HEK293 (cell line): ENCODE results near the gene ZNF652.

Experiments
- CTCF ChIA-PET: fragments of 350-600 bp; formaldehyde crosslinking; extraction: SDS; loops from one replicate; lab custom pipeline; 2021; ENCODE audit warnings: antibody characterized with exemption; lab: Yijun Ruan, JAX
- POLR2A ChIA-PET: fragments of 300-600 bp; formaldehyde crosslinking; extraction: SDS; loops from one replicate; lab custom pipeline; 2020; ENCODE audit warnings: antibody characterized with exemption, inconsistent platforms; lab: Yijun Ruan, JAX
- H3K27ac ChIP-seq: fragments of 200-500 bp; sonication (Bioruptor generic); 2 replicates; pipeline ENCODE4 v1.5.1; 2014; ENCODE audit warnings: low read depth, low read length, control low read depth, inconsistent platforms; ENCODE audit errors: extremely low read depth
- H3K36me3 ChIP-seq, 2 experiments: fragments of 200-500 bp in 1 of 2; sonication (Bioruptor generic) in 1 of 2; 1 replicate in 1 of 2; 2 replicates in 1 of 2; pipeline ENCODE4 v1.5.1; 2014 to 2017; ENCODE audit warnings: inconsistent platforms in 2 of 2, low read length in 2 of 2; ENCODE audit not compliant: control insufficient read depth in 2 of 2, insufficient read depth in 1 of 2
- H3K4me1 ChIP-seq: fragments of 200-500 bp; sonication (Bioruptor generic); 2 replicates; pipeline ENCODE4 v1.5.1; 2014; ENCODE audit warnings: mild to moderate bottlenecking, low read length, inconsistent platforms; ENCODE audit not compliant: control insufficient read depth, insufficient read depth
- H3K4me3 ChIP-seq: 2 replicates; pipeline ENCODE4 v1.5.1; 2011; ENCODE audit warnings: low read depth, mild to moderate bottlenecking, control low read depth, low read length, moderate library complexity
- H3K9me3 ChIP-seq: fragments of 200-500 bp; sonication (Bioruptor generic); 2 replicates; pipeline ENCODE4 v1.5.1; 2014; ENCODE audit warnings: low read depth, low read length, inconsistent platforms; ENCODE audit not compliant: control insufficient read depth, insufficient read depth
- SCRT2 ChIP-seq: fragments of 450-650 bp; formaldehyde crosslinking; IDR thresholded peaks from 2 replicates; pipeline ENCODE4 v1.5.1; 2016; ENCODE audit warnings: missing biosample characterization, missing genetic modification characterization
- YY1 ChIP-seq: fragments of 450-650 bp; formaldehyde crosslinking; IDR thresholded peaks from 2 replicates; pipeline ENCODE4 v1.5.1; 2018; ENCODE audit warnings: missing biosample characterization, missing genetic modification characterization
- ZBTB11 ChIP-seq: fragments of 450-650 bp; formaldehyde crosslinking; conservative IDR thresholded peaks from 2 replicates; pipeline ENCODE4 v1.5.1; 2016; ENCODE audit warnings: low read depth, missing biosample characterization, missing genetic modification characterization
- ZBTB17 ChIP-seq: fragments of 450-650 bp; formaldehyde crosslinking; IDR thresholded peaks from 2 replicates; pipeline ENCODE4 v1.5.1; 2016; ENCODE audit warnings: missing biosample characterization, missing genetic modification characterization
- ZBTB49 ChIP-seq: fragments of 450-650 bp; formaldehyde crosslinking; IDR thresholded peaks from 2 replicates; pipeline ENCODE4 v1.5.1; 2016; ENCODE audit warnings: missing biosample characterization, missing genetic modification characterization, low read depth
- ZNF202 ChIP-seq: fragments of 450-650 bp; formaldehyde crosslinking; IDR thresholded peaks from 2 replicates; pipeline ENCODE4 v1.5.1; 2016; ENCODE audit warnings: missing biosample characterization, missing genetic modification characterization, borderline replicate concordance
- ZNF302 ChIP-seq: fragments of 450-650 bp; formaldehyde crosslinking; IDR thresholded peaks from 2 replicates; pipeline ENCODE4 v1.5.1; 2016; ENCODE audit warnings: missing biosample characterization, missing genetic modification characterization, low read depth
- ZNF366 ChIP-seq: fragments of 450-650 bp; formaldehyde crosslinking; conservative IDR thresholded peaks from 2 replicates; pipeline ENCODE4 v1.5.1; 2016; ENCODE audit warnings: missing biosample characterization, missing genetic modification characterization
- ZNF37A ChIP-seq: fragments of 450-650 bp; IDR thresholded peaks from 2 replicates; pipeline ENCODE4 v1.5.1; 2018; ENCODE audit warnings: missing biosample characterization, missing genetic modification characterization
- ZNF423 ChIP-seq: fragments of 450-650 bp; formaldehyde crosslinking; IDR thresholded peaks from 2 replicates; pipeline ENCODE4 v1.5.1; 2016; ENCODE audit warnings: missing biosample characterization, missing genetic modification characterization
- ZNF558 ChIP-seq: fragments of 450-650 bp; formaldehyde crosslinking; IDR thresholded peaks from 2 replicates; pipeline ENCODE4 v1.5.1; 2016; ENCODE audit warnings: missing biosample characterization, missing genetic modification characterization
- ZNF626 ChIP-seq: fragments of 450-650 bp; sonication (Bioruptor Pico); formaldehyde crosslinking; IDR thresholded peaks from 2 replicates; pipeline ENCODE4 v1.5.1; 2018; ENCODE audit warnings: missing biosample characterization, missing genetic modification characterization, inconsistent platforms
- ZNF654 ChIP-seq: fragments of 450-650 bp; formaldehyde crosslinking; IDR thresholded peaks from 2 replicates; pipeline ENCODE4 v1.5.1; 2016; ENCODE audit warnings: low read depth, missing biosample characterization, missing genetic modification characterization
- ZNF664 ChIP-seq: fragments of 450-650 bp; formaldehyde crosslinking; IDR thresholded peaks from 2 replicates; pipeline ENCODE4 v1.5.1; 2016; ENCODE audit warnings: missing biosample characterization, missing genetic modification characterization
- ZNF677 ChIP-seq: fragments of 450-650 bp; IDR thresholded peaks from 2 replicates; pipeline ENCODE4 v1.5.0; 2018; ENCODE audit warnings: missing biosample characterization, mild to moderate bottlenecking, missing genetic modification characterization, moderate library complexity
- ZNF837 ChIP-seq: fragments of 450-650 bp; formaldehyde crosslinking; IDR thresholded peaks from 2 replicates; pipeline ENCODE4 v1.5.1; 2016; ENCODE audit warnings: missing biosample characterization, missing genetic modification characterization
- ZSCAN5A ChIP-seq: fragments of 450-650 bp; formaldehyde crosslinking; IDR thresholded peaks from 2 replicates; pipeline ENCODE4 v1.5.1; 2016; ENCODE audit warnings: missing biosample characterization, missing genetic modification characterization
- ZXDB ChIP-seq: fragments of 450-650 bp; formaldehyde crosslinking; IDR thresholded peaks from 2 replicates; pipeline ENCODE4 v1.5.1; 2016; ENCODE audit warnings: missing biosample characterization, missing genetic modification characterization
- TF ChIP-seq, protein P1 (sequence below): fragments of 450-650 bp; formaldehyde crosslinking; IDR thresholded peaks from 2 replicates; pipeline ENCODE4 v1.5.1; 2017; ENCODE audit warnings: missing biosample characterization, missing genetic modification characterization

Gene ZNF652

GRCh38 chr17:49259663-49260010 is 102.4 kb downstream of the ZNF652 start:
- Histone ChIP-seq H3K36me3 (no peaks in the 10 kb centered on the region), H3K27ac (peak overlapping the region; percentile 63; the same call in 1 of the 2 replicates), H3K4me1 (peaks cover 4% of the 10 kb centered on the region; the same call in 1 of the 2 replicates), H3K4me3 (peak overlapping the region; percentile 44), H3K9me3 (no peaks in the 10 kb centered on the region)
- ChIA-PET CTCF (interaction anchor here (1.0 to 1.7 kb wide), 2 partner anchors 17 to 31 kb away, joined by 4 read pairs; no protein-coding TSS in a partner anchor), POLR2A (interaction anchor here (1.0 to 1.7 kb wide), 4 partner anchors 29 to 159 kb away, joined by 3 to 5 read pairs (median 4); partner anchors contain the start of gene PHOSPHO1)
- TF ChIP-seq ZXDB (tag by site-specific recombination) (0 out of 2 replicates have a peak, but pooled peaks have one; percentile 15), YY1 (tag by site-specific recombination) (no peak), ZNF423 (tag by site-specific recombination) (no peak), ZNF202 (tag by site-specific recombination) (no peak), ZBTB11 (tag by site-specific recombination) (no peak), ZBTB49 (tag by site-specific recombination) (no peak), ZSCAN5A (tag by site-specific recombination) (no peak), ZNF366 (tag by site-specific recombination) (no peak), ZBTB17 (tag by site-specific recombination) (peak; percentile 99), ZNF558 (tag by site-specific recombination) (no peak), ZNF837 (tag by site-specific recombination) (no peak)

DNA sequence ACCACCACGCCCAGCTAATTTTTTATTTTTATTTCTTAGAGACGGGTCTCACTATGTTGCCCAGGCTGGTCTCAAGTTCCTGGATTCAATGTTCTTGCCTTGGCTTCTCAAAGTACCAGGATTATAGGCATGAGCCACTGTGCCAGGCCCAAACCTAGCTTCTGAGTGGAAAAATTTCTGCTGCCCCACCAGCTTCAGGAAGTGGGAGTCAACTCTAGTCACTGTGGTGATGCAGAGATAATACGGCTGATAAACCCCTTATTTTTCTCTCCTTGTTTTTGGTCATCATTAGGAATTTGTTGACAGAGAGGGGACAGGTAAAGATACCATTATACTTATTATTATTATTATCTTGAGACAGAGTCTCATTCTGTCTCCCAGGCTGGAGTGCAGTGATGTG is 103.7 kb downstream of the ZNF652 start:
- POLR2A ChIA-PET: no interaction called here
- CTCF ChIA-PET: interaction anchor here (1.0 kb wide), 1 partner anchor 32 kb away, joined by 6 read pairs; no protein-coding TSS in a partner anchor
- Histone ChIP-seq H3K9me3 (no peaks in the 10 kb centered on the region), H3K4me1 (peaks cover 4% of the 10 kb centered on the region; the same call in 1 of the 2 replicates), H3K4me3 (no peak overlapping the region), H3K36me3 (no peaks in the 10 kb centered on the region), H3K27ac (no peak overlapping the region)
- TF ChIP-seq ZNF654: no peak

GRCh38 chr17:49255125-49255524 is 106.9 kb downstream of the ZNF652 start:
- POLR2A ChIA-PET: no interaction called here
- no peak overlapping the region for H3K4me3 ChIP-seq
- TF ChIP-seq ZNF302 (tag by site-specific recombination) (no peak), SCRT2 (tag by site-specific recombination) (no peak), ZSCAN5A (tag by site-specific recombination) (no peak), ZNF664 (no peak), ZNF626 (no peak), ZNF677 (tag by site-specific recombination) (no peak), ZNF37A (tag by site-specific recombination) (no peak)
- TF ChIP-seq, protein P1, sequence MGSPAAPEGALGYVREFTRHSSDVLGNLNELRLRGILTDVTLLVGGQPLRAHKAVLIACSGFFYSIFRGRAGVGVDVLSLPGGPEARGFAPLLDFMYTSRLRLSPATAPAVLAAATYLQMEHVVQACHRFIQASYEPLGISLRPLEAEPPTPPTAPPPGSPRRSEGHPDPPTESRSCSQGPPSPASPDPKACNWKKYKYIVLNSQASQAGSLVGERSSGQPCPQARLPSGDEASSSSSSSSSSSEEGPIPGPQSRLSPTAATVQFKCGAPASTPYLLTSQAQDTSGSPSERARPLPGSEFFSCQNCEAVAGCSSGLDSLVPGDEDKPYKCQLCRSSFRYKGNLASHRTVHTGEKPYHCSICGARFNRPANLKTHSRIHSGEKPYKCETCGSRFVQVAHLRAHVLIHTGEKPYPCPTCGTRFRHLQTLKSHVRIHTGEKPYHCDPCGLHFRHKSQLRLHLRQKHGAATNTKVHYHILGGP (tag by site-specific recombination): no peak
- no peak overlapping the region for H3K27ac ChIP-seq
- no peaks in the 10 kb centered on the region for H3K4me1 ChIP-seq
- H3K36me3 ChIP-seq: no peaks in the 10 kb centered on the region
- H3K9me3 ChIP-seq: no peaks in the 10 kb centered on the region
- CTCF ChIA-PET: no interaction called here
